Psoas muscle (tissue), 8 donors: ENCODE data around the gene RHOBTB1. TPM values are rescaled to one million over a fixed set of nuclear protein-coding genes. Genes with fewer than 3 reads are reported as not detected.

Experiments
- ATAC-seq, 4 donors: fragments of 200-7000 bp; cut with Tn5 transposase; one replicate each; pipeline ENCODE4 v1.9.1; 2020; ENCODE audit warnings: moderate library complexity in 3 of 4, mild to moderate bottlenecking in 2 of 4
- DNase-seq, 2 donors: peaks; one replicate each; pipeline ENCODE4 v3.0.0-alpha.2; 2020
- H3K27ac ChIP-seq: fragments of 200-600 bp; one replicate; pipeline ENCODE4 v1.8.0; 2022
- H3K27me3 ChIP-seq, 3 donors: fragments of 200-600 bp in 1 of 3; one replicate each; pipeline versions ENCODE4 v1.6.1 to v1.8.0; 2013 to 2022; ENCODE audit warnings: low read length in 2 of 3, mild to moderate bottlenecking in 2 of 3, moderate library complexity in 1 of 3; ENCODE audit not compliant: insufficient read depth in 3 of 3
- H3K36me3 ChIP-seq, 2 donors: fragments of 200-600 bp in 1 of 2; one replicate each; pipeline versions ENCODE4 v1.6.1 to v1.8.0; 2013 to 2022; ENCODE audit warnings: low read depth in 1 of 2, mild to moderate bottlenecking in 1 of 2, moderate library complexity in 1 of 2; ENCODE audit not compliant: insufficient read depth in 1 of 2
- H3K4me1 ChIP-seq: fragments of 200-600 bp; one replicate; pipeline ENCODE4 v1.8.0; 2022
- H3K4me3 ChIP-seq: fragments of 200-600 bp; one replicate; pipeline ENCODE4 v1.8.0; 2022; ENCODE audit warnings: mild to moderate bottlenecking
- H3K9me3 ChIP-seq: fragments of 200-600 bp; one replicate; pipeline ENCODE4 v1.8.0; 2022
- CTCF ChIP-seq: fragments of 200-600 bp; IDR thresholded peaks from one replicate; pipeline ENCODE4 v1.8.0; 2022; ENCODE audit warnings: antibody characterized with exemption
- WGBS, 3 donors: extraction: QIAGEN DNeasy Blood & Tissue Kit; methylation state at CpG; one replicate each; pipeline versions ENCODE4 v1.1.6 to v1.1.7; 2013; 5-methylcytosine and 5-hydroxymethylcytosine counted together
- intact Hi-C, 2 donors: fragments of 100-400 bp; cut with DNase I; formaldehyde crosslinking; loops; one replicate each; pipeline versions ENCODE4 v1.11.0 to v1.14.2; 2022
- long read RNA-seq, 2 donors: library from polyadenylated mRNA; unstranded; transcript quantifications; one replicate each; pipeline ENCODE4 v2.0.0, GENCODE V29; 2021
- polyA plus RNA-seq, 3 donors: library from polyadenylated mRNA; stranded (reverse); fragments of 200-250 nt; gene quantifications; one replicate each; pipeline ENCODE4 v1.2.3, GENCODE V29; 2013
- total RNA-seq, 4 donors: library from RNA; stranded (reverse); fragmentation: NEBNext Ultra II Directional in 2 of 4; extraction: Animal tissue kit (Norgen Biotek cat#: 25700) in 2 of 4; gene quantifications; one replicate each; pipeline versions ENCODE4 v1.2.1 to v1.2.4, GENCODE V29; 2021 to 2023
- donor health status: healthy with polysubstance abuse.
- donor health status: DM: no; HTN: no; CAD: no; lungs with moderate emphysema.
- donor health status: Bipolar disorder and iron deficiency.
- donor health status: healthy.
- donor health status: DM: yes; HTN: yes; CAD: no.
- donor health status: DM: no; HTN: no; CAD: no.
- donor health status: DM: no; HTN: no; CAD: no.
- donor health status: DM: yes; HTN: yes; CAD: no.

RHOBTB1 gene
- total RNA-seq, result 10 to 100 TPM; 20.8 to 47.4 (median 30.7) TPM
- polyA plus RNA-seq, result 10 to 100 TPM in 2 of 3 donors, 1 to 10 TPM in 1; 1.8 to 28.4 (median 13.6) TPM
- long read RNA-seq, donor 1, full-length matches to known transcripts, result 14 of 35 reads
- long read RNA-seq, donor 1, partial matches to known transcripts, result 11 of 35 reads
- long read RNA-seq, donor 1, other reads (novel, unspliced or antisense), result 10 of 35 reads
- long read RNA-seq, donor 2, full-length matches to known transcripts, result 15 of 38 reads
- long read RNA-seq, donor 2, partial matches to known transcripts, result 10 of 38 reads
- long read RNA-seq, donor 2, other reads (novel, unspliced or antisense), result 13 of 38 reads

GRCh38 chr10:60944058-60944909 lies at the start of gene RHOBTB1:
RHOBTB1 (minus strand) TSS chr10:60944185; CDS start chr10:60911542, 32,643 bp downstream.
- peak within 1 kb of the TSS; percentile 99 for H3K27ac ChIP-seq
- intact Hi-C loops, result loop anchor here (5.0 kb wide), 3 partner anchors 42 to 92 kb away; no protein-coding TSS in a partner anchor
- H3K36me3 ChIP-seq, result peaks cover 0 to 6% of the 10 kb centered on the region in 2 donors
- H3K9me3 ChIP-seq, result no peaks in the 10 kb centered on the region
- WGBS, 3 donors, result 0 to 1% (median 1%) methylated on average over 56 to 77 of the region's 77 CpGs
- H3K4me3 ChIP-seq, result peak within 1 kb of the TSS; percentile 90
- H3K27me3 ChIP-seq, result no peaks in the 10 kb centered on the region
- TF ChIP-seq CTCF, result no peak
- DNase-seq, result peak; percentile 83 to 91
- peak; percentile 85 to 92 (median 88) for ATAC-seq
- H3K4me1 ChIP-seq, result peaks cover 29% of the 10 kb centered on the region

GRCh38 chr10:60992636-60993035 lies 48.7 kb upstream of the RHOBTB1 start:
- H3K36me3 ChIP-seq, result no peaks in the 10 kb centered on the region
- DNase-seq (no peak), ATAC-seq (no peak)
- no peak overlapping the region for H3K4me3 ChIP-seq
- H3K27me3 ChIP-seq, result peaks cover 0 to 3% (median 0%) of the 10 kb centered on the region in 3 donors
- no peaks in the 10 kb centered on the region for H3K9me3 ChIP-seq
- no peaks in the 10 kb centered on the region for H3K4me1 ChIP-seq
- WGBS, 3 donors, result 85 to 100% (median 86%) methylated on average over 1 of the region's 1 CpG
- H3K27ac ChIP-seq, result no peak overlapping the region
- TF ChIP-seq CTCF, result no peak
- intact Hi-C loops, result no loop called here

- Histone ChIP-seq H3K4me3 (no peak overlapping the region), H3K4me1 (no peaks in the 10 kb centered on the region), H3K27me3 (peaks cover 0 to 3% (median 0%) of the 10 kb centered on the region in 3 donors), H3K36me3 (no peaks in the 10 kb centered on the region), H3K27ac (no peak overlapping the region), H3K9me3 (no peaks in the 10 kb centered on the region)
- no peak for ATAC-seq
- 92 to 97% (median 96%) methylated on average over 1 of the region's 1 CpG for WGBS, 3 donors
- DNase-seq, result no peak
- TF ChIP-seq CTCF, result no peak
- intact Hi-C loops, result no loop called here
Measured at GRCh38 chr10:60990663-60991062, 46.7 kb upstream of the RHOBTB1 start.

- TF ChIP-seq CTCF, result no peak
- Histone ChIP-seq H3K36me3 (no peaks in the 10 kb centered on the region), H3K9me3 (no peaks in the 10 kb centered on the region), H3K4me1 (no peaks in the 10 kb centered on the region), H3K27me3 (peaks cover 0 to 3% (median 0%) of the 10 kb centered on the region in 3 donors), H3K27ac (no peak overlapping the region), H3K4me3 (no peak overlapping the region)
- intact Hi-C loops, result no loop called here
- WGBS, 3 donors, result 86 to 88% (median 87%) methylated on average over 4 of the region's 4 CpGs
- ATAC-seq (no peak), DNase-seq (no peak)
Measured at GRCh38 chr10:60989400-60989876, 45.5 kb upstream of the RHOBTB1 start.
